B cell (primary cell): ENCODE measurements around the gene FTH1.

Experiments
- CTCF ChIP-seq: fragments of 200-600 bp; IDR thresholded peaks from one replicate; pipeline ENCODE4 v1.8.0; 2022; ENCODE audit warnings: antibody characterized with exemption, mild to moderate bottlenecking
- EZH2 ChIP-seq: IDR thresholded peaks from 2 replicates; pipeline ENCODE4 v1.6.1; 2012; ENCODE audit warnings: borderline replicate concordance, low read depth, mild to moderate bottlenecking, moderate library complexity, low read length; ENCODE audit not compliant: insufficient read depth, poor library complexity, severe bottlenecking

GRCh38 chr11:61969391-61969758 is 1.9 kb upstream of the FTH1 start:
- TF ChIP-seq CTCF (no peak), EZH2 (no peak)
